MV-4-11 (cell line): ENCODE data around the gene TOE1.
"Not testable (repeated sequence)": the region's sequence is repeated elsewhere in the genome, so short reads cannot be mapped to it uniquely, and the experiment has no call there.

ENCODE experiments used
- DNase-seq: peaks from one replicate; lab custom pipeline; 2025; lab: John Stamatoyannopoulos, UW

The TOE1 gene

DNA sequence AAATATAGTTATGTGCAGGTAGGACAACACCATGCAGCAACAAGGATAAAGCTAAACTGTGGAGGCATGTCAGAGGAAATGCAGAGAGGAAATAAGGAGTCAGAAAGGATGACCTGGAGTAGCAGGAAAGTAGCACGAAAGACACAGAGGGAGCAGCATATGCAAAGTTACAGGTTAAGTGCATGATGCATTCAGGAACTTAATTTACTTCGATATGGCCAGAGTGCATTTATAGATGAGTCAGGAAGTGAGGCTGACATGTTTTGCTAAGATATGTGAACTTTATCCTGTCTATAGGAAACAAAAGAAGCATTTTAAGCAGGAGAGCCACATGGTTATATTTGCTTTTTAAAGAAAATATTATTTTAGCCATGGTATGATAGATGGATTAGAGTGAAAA lies 15.7 kb downstream of the TOE1 start:
- no peak for DNase-seq

DNA sequence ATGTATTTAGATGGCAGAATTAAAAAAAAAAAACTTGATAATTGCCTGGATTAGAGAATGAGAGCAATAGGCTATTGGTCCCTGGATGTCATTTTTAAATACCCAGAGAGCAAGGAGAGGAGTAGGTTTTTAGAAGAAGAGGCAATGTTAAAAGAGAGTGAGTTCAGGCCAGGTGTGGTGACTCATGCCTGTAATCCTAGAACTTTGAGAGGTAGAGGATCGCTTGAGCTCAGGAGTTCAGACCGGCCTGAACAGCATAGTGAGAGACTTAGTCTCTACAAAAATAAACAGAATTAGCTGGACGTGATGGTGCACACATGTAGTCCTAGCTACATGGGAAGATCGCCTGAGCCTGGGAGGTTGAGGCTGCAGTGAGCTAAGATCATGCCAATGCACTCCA lies 16.2 kb downstream of the TOE1 start:
- DNase-seq = no peak

DNA sequence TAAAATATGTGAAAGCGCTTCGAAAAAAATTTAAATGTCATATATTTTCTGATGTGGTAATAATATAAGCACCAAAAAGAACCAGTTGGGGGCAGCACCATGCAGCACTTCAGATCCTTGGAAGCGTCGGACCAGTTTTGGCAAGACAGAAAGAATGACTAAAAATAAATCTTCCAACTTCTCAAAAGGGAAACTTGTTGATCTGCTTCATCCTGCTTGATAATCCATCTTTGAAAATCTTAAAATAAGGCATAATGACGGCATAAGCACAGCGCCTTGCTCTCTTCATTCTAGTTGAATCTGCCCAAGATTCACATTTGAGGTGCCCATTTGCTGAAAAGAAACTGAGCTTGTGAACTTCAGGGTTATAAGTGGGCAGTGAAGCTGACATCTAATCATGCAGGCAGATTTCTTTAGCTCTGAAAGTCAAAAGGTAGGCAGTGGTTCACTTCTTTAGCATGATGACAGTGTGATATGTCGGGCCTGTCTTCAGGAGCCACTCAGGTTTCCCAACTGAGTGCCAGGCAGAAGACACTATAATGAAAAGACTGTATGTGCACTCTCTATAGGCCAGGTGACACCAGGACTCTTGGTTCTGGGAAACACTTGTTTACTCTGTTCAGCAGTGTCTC lies 20.0 kb downstream of the TOE1 start:
- peak; percentile 70 for DNase-seq

DNA sequence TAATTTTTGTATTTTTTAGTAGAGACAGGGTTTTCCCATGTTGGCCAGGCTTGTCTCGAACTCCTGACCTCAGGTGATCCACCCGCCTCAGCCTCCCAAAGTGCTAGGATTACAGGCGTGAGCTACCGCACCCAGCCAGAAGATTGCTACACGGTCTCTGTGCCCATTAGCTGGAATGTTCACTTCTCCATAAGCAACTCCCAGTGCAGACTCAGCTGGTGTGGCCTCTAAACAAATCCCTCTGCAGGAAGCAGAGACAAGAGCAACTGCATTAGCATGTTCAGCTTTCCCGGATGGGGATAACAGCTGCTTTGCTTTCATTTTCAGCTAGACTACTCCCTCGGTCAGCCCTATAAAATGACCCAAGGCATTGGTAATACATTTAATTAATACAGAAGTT lies 21.0 kb downstream of the TOE1 start:
- DNase-seq = peak; percentile 43

DNA sequence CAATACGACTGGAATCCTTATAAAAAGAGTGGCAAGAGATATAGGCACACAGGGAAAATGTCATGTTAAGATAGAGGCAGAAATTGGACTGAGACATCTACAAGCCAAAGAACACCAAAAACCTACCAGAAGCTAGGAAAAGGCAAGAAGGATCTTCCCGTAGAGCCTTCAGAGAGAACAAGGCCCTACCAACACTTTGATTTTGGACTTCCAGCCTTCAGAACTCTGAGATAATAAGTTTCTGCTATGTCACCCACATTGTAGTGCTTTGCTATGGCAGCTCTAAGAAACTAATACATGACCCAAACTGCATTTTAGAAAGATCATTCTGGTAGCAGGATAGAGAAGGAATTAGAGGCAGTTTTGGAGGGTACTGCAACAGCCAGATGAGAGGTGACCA lies 24.3 kb downstream of the TOE1 start:
- DNase-seq = no peak

DNA sequence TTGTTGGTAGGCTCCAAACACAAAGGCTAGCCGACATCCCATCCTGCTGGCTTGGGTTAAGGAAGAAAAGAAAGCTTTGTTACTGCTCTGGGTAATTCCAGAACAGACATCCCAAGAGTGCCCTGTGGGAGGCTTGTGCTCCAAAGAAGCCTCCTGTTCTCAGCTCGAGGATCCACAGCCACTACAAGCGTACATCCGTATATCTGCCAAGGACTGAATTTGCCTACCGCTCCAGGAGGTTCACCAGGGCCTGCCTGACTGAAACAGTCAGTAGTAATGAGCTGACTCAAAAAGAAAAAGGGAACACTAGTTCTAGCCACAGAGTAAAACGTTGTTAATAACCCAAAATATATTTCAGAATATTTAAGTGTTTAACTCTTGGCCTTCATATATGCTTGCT lies 25.1 kb downstream of the TOE1 start:
- DNase-seq = peak; percentile 17

DNA sequence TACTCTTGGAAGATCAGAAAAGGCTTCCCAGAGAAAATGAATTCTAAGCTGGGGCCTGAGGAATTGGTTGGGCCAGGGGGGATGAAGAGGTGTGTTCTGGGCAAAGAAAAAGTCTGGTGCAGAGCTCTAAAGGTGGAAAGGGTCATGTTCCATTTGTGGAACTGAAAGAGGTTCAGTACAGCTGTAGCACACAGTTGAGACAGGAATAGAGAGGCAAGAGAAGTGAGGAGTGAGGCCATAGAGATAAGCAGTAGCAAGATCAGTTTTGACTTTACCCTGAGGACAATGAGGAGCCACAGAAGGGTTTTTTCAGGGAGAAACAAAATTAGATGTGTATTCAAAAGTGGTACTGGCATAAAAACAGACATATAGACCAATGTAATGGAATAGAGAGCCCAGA lies 30.6 kb downstream of the TOE1 start:
- DNase-seq = peak; percentile 15

DNA sequence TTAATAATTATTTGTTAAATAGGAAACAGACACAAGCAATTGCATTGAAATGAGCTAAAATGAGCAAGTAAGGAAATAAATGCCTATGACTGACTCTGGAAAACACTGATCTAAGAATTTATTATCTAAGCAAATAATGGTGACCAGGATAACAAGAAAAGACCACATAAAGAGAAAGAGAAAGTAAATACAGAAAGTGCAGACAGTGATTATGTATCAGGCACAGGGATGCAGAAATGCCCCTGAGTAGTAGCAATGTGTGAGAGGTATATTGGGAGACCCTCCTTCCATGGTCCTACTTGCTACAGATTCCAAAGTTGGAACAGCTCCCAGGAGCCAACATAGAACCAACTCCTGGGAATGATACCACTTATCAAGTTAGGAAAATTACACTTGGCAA lies 33.6 kb downstream of the TOE1 start:
- no peak for DNase-seq

DNA sequence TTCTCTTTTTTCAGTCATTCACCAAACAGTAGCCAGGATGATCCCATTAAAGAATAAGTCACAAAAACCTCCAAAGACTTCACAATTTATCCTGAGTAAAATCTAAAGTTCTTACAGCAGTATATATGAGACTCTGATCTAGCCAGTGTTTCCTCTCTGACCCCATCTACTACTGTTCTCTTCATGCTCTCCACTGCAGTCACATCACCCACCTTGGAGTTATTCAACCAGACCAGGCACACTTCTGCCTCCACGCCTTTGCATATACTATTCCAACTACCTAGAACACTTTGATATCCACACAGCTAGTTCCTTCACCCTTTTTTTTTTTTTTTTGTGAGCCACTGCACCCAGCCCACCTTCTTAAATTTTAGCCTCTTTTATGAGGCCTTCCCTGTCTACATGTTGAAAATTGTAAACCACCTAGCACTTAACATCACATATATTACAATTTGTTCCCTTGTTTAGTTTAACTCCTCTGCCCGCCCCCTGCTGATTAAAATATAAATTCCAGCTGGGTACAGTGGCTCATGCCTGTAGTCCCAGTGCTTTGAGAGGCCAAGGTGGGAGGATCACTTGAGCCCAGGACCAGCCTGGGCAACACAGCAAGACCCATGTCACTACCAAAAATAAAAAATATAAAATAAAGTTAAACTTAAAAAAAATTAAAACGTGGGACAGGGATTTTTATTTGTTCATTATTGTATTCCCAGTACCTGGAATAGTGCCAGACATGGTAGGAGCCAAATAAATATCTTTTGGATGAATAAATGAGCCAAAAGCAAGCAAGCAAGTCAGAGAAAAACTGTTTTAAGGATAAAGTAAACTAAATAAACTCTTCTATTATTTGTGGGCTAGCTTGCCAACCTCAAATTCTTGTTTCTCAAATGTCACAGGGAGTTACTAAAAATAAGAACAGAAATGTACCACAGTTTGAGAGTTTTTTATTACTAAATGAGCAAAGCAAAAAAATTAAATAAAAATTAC lies 35.4 kb downstream of the TOE1 start:
- DNase-seq = no peak

DNA sequence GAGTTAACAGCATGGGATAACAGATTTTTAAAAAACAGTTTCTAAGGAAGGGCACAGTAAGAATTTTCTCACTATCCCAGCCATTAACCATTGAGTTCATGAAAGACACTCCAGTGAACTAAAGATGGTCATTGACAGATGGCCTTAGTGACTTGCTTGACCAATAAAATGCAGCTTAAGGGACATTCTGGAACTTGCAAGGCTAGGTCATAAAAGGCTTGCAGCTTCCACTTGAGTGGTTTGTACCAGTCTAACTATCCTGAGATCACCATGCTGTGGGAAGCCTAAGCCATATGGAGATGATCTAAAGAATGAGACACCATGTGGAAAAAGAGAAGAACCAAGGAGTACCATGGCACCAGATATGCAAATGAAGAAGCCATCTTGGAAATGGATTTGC lies 38.2 kb downstream of the TOE1 start:
- no peak for DNase-seq

DNA sequence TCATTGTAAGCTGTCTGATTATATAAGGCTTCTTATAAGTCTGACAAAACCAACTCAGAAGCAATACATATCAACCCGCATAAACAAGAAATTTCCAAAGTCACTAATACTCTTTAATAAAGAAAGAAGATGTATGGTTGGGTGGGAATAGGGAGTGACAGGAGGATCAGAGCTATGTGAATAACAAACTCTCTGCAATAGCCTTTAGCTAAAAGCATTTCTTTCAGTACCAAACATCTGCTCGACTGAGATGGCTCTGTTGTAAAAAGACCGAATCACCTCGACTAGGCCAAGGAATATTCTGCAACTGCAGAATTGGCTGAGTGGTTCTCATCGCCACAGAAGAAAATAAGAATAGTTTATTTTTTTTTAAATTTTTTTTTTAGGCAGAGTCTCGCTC lies 39.6 kb downstream of the TOE1 start:
- no peak for DNase-seq

DNA sequence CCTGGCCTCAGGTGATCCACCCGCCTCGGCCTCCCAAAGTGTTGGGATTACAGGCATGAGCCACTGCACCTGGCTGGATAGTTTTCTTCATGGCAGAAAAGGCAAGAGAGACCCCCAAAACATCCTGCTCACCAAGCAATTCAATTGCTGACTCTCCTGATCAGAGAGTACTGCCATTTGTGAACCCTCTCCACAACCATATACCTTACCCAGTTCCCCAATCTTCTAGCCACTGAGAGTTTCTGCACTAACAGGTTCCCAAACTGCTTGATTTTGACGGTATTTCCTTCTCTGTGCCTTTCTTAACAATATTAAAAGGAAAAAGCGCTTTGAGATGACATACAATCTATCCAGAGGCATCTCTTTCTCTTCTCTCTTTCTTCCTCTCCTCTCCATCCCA lies 40.2 kb downstream of the TOE1 start:
- DNase-seq = no peak

DNA sequence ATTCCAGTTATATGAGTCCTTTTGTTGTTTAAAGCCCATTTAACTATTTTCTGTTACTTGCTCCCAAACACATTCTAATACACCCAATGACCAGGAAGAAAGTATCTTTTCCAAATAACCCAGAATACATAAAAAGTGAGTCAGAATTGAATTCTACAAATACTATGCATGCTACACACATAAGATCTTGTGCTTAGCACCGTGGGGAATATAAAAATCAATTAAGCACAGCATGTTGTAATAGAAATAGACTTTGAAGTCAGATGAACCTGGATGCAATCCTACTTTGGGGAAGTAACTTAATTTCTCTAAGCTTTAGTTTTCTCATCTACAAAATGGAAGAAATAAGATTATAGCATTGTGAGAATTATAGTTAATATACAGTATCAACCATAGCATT lies 40.8 kb downstream of the TOE1 start:
- no peak for DNase-seq

DNA sequence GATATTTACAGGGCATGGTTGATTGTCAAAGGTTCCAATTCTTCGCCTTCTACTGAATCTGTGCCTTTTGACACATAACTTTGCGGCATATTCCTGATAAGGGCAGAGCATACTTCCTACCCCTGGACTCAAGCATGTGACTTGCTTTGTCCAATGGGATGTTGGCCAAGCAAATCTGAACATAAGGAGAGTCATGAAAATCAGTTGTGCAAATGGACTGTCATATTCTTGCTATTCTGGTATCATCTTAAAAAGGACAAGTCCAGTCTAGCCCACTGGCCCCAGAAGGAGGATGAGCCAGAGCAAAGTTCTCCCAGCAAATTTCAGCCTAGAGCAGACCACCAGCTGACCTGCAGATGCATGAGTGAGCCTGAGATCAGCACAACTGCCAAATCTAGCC lies 41.3 kb downstream of the TOE1 start:
- DNase-seq = no peak

DNA sequence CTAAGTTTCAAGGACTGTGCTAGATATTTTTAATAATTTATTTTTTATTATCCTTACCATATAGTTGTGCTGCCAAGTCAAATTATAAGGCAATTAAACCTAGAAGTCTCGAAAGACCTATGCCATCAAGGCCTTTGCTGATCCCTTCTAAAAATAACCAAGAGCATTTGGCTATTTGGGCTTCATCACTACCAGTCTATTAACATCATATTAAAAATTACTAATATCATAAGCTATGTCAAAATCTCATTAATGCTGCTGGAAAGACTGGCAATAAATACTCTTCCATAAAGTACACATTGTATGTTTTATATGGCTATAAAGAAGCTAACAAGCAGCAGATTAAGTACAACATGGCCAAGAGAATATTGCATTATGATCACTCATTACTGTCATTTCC lies 43.2 kb downstream of the TOE1 start:
- no peak for DNase-seq

DNA sequence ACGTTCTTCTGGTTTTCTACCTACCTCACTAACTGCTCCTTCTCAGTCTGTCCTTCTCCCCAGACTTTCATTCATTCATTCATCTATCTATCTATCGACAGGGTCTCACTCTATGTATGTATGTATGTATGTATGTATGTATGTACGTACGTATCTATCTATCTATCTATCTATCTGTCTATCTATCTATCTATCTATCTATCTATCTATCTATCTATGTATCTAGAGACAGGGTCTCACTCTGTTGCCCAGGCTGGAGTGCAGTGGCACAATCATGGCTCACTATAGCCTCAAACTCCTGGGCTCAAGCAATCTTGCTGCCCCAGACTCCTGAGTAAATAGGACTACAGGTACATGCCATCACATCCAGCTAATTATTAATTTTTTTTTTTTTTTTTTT lies 44.2 kb downstream of the TOE1 start:
- not testable (repeated sequence) for DNase-seq

DNA sequence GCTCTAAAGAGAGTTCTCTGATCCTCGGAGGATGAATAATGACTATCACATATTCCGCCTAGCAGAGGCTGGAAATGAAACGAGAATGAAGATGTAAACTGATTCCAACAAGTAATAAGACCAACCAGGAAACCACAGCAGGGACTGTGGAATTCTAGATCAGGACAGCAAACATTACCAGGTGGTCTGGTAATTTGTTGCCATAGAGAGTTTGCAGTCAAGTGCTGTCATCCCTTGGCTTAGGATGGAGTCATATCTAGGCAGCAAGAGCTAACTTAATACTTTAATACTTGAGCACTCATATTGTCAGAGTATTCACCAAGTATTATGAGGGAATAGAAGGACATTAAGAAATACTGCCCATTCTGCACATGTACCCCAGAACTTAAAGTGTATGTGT lies 45.3 kb downstream of the TOE1 start:
- no peak for DNase-seq

DNA sequence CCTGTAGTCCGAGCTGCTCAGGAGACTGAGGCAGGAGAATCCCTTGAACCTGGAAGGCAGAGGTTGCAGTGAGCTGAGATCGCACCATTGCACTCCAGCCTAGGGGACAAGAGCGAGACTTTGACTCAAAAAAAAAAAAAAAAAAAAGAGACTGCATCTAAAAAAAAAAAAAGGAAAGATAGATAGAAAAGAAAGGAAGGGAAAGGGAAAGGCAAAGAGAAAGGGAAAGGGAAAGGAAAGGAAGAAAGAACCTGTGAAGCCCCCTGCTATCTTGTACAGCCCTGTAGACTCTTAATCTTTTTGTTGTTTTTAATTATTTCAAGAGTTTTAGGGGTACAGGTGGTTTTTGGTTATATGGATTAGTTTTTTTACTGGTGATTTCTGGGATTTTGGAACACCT lies 46.2 kb downstream of the TOE1 start:
- DNase-seq = no peak
